Measurements from ENCODE around the gene BRD2. TPM values are rescaled to one million over a fixed set of nuclear protein-coding genes. Genes with fewer than 3 reads are reported as not detected.

BRD2 gene
- total RNA-seq, 2 experiments from 2014 or later: 168 to 190 TPM

DNA sequence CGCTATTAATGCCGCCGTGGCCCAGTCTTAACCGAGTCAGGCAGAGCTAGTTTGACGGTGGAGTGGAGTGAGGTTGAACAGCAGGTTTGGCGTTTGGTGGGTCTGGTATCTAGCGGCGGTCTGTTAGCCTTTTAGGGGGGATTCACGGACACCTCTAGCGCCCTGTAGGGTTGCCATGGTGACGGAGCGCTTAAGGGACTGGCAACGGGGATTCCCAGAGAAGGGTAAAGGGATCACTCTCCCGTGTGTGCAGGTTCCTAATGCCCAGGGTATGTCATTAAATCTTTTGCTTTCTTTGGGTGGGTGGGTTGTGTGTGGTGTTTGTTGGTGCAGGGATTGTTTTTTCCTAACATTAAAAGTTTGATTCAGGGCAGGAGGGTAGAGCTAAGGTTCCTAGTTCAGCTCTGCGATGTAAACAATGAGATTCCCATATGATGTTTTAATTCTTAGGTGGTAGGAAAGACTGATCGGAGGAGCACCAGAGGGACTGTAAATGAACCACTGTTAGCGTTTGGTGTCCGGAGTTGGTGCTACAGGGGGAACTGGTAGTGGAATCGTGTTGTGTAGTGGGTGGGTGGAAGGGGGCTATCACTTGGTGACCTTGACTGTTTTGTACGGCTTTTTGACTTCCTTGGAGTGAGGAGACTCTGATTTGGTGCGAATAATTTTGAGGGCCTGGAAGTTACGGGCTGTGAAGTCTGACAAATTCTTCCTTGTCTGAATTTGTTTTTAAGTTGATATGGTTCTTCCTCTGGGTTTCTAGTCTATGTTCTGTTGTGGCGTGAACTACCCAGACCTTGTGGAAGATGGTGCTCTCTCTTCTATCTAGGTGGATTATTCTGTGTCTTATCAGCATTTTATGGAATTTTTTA lies 5.0 kb downstream of the BRD2 start:
- no peaks in the 10 kb centered on the region for H3K9me3 Mint-ChIP-seq
- intact Hi-C loops (cut with micrococcal nuclease): loop anchor here (5.0 to 10.0 kb wide), 3 partner anchors 299 to 999 kb away; partner anchors contain the start of genes AGPAT1, DXO, RNF5 and RPS18
- DNase-seq: peak; percentile 53
- peaks cover 36% of the 10 kb centered on the region for H3K4me1 Mint-ChIP-seq (ENCODE audit: low read depth)
- peak overlapping the region; percentile 99 for H3K27ac Mint-ChIP-seq
- peaks cover 88% of the 10 kb centered on the region for H3K36me3 Mint-ChIP-seq
- ChIA-PET CTCF (interaction anchor here (0.7 to 16.8 kb wide), 11 partner anchors 7 to 129 kb away, joined by 3 to 267 read pairs (median 9); partner anchors contain the start of genes HLA-DMA, PSMB9 and TAP1), POLR2A (interaction anchor here (1.3 to 10.4 kb wide), 18 partner anchors 8 to 303 kb away, joined by 3 to 133 read pairs (median 18); partner anchors contain the start of genes B3GALT4, HLA-DMA, HLA-DMB and PSMB8)
- no peaks in the 10 kb centered on the region for H3K27me3 Mint-ChIP-seq
- peak overlapping the region; percentile 98 for H3K4me3 Mint-ChIP-seq

GRCh38 chr6:32974016-32974333 lies 5.6 kb downstream of the BRD2 start:
- Mint-ChIP-seq H3K4me1 (ENCODE audit: low read depth) (peaks cover 39% of the 10 kb centered on the region), H3K4me3 (peak overlapping the region; percentile 98), H3K36me3 (peaks cover 93% of the 10 kb centered on the region), H3K27ac (peak overlapping the region; percentile 99), H3K9me3 (no peaks in the 10 kb centered on the region), H3K27me3 (no peaks in the 10 kb centered on the region)
- ChIA-PET POLR2A (interaction anchor here (1.0 to 10.4 kb wide), 9 partner anchors 8 to 130 kb away, joined by 4 to 133 read pairs (median 59); partner anchors contain the start of genes HLA-DMA, HLA-DMB, PSMB8 and PSMB9), CTCF (interaction anchor here (1.1 to 16.8 kb wide), 9 partner anchors 8 to 136 kb away, joined by 5 to 267 read pairs (median 11); partner anchors contain the start of genes HLA-DMA, PSMB9, TAP1 and TAP2)
- DNase-seq: peak; percentile 43
- intact Hi-C loops (cut with micrococcal nuclease): loop anchor here (5.0 to 10.0 kb wide), 3 partner anchors 298 to 999 kb away; partner anchors contain the start of genes AGPAT1, DXO, RNF5 and RPS18

- intact Hi-C loops (cut with micrococcal nuclease): loop anchor here (5.0 to 10.0 kb wide), 3 partner anchors 298 to 1000 kb away; partner anchors contain the start of genes AGPAT1, DXO, RNF5 and RPS18
- H3K27me3 Mint-ChIP-seq: no peaks in the 10 kb centered on the region
- peak overlapping the region; percentile 98 for H3K4me3 Mint-ChIP-seq
- H3K4me1 Mint-ChIP-seq (ENCODE audit: low read depth): peaks cover 42% of the 10 kb centered on the region
- CTCF ChIA-PET: interaction anchor here (1.1 to 16.8 kb wide), 8 partner anchors 9 to 136 kb away, joined by 5 to 267 read pairs (median 10); partner anchors contain the start of genes HLA-DMA and TAP2
- H3K9me3 Mint-ChIP-seq: no peaks in the 10 kb centered on the region
- H3K36me3 Mint-ChIP-seq: peaks cover 95% of the 10 kb centered on the region
- DNase-seq: no peak
- peak overlapping the region; percentile 70 for H3K27ac Mint-ChIP-seq
- POLR2A ChIA-PET: interaction anchor here (1.0 to 10.4 kb wide), 8 partner anchors 7 to 131 kb away, joined by 4 to 133 read pairs (median 64); partner anchors contain the start of genes HLA-DMA, HLA-DMB, PSMB8 and PSMB9
Observed at GRCh38 chr6:32974541-32975308, 6.3 kb downstream of the BRD2 start.

DNA sequence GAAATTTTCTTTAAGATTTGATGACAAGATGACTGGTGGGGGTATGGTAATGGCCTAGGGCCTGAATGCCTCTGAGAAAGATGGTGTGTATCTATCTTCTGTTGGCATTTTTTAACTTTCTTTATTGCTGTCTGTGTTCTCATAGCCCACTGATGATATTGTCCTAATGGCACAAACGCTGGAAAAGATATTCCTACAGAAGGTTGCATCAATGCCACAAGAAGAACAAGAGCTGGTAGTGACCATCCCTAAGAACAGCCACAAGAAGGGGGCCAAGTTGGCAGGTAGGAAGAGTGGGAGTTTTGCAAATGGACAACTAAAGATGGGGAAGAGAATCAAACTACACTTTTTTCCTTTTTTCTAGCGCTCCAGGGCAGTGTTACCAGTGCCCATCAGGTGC lies 7.5 kb downstream of the BRD2 start:
- no peaks in the 10 kb centered on the region for H3K9me3 Mint-ChIP-seq
- peaks cover 46% of the 10 kb centered on the region for H3K4me1 Mint-ChIP-seq (ENCODE audit: low read depth)
- CTCF ChIA-PET: interaction anchor here (0.9 to 16.8 kb wide), 6 partner anchors 8 to 138 kb away, joined by 3 to 267 read pairs (median 12); partner anchors contain the start of genes HLA-DMA and TAP2
- intact Hi-C loops (cut with micrococcal nuclease): loop anchor here (10.0 kb wide), 1 partner anchor 1001 kb away; the partner anchor contains the start of gene DXO
- no peaks in the 10 kb centered on the region for H3K27me3 Mint-ChIP-seq
- H3K36me3 Mint-ChIP-seq: peaks cover 98% of the 10 kb centered on the region
- H3K4me3 Mint-ChIP-seq: peak overlapping the region; percentile 98
- H3K27ac Mint-ChIP-seq: peak overlapping the region; percentile 70
- POLR2A ChIA-PET: interaction anchor here (1.4 to 10.4 kb wide), 4 partner anchors 6 to 138 kb away, joined by 3 to 133 read pairs (median 64); partner anchors contain the start of genes PSMB8 and TAP2
- DNase-seq: no peak

GRCh38 chr6:32976334-32977069 lies 8.1 kb downstream of the BRD2 start:
- Mint-ChIP-seq H3K4me3 (peak overlapping the region; percentile 98), H3K27me3 (no peaks in the 10 kb centered on the region), H3K36me3 (peaks cover 94% of the 10 kb centered on the region), H3K9me3 (no peaks in the 10 kb centered on the region), H3K4me1 (ENCODE audit: low read depth) (peaks cover 46% of the 10 kb centered on the region), H3K27ac (peak overlapping the region; percentile 70)
- ChIA-PET POLR2A (interaction anchor here (0.7 to 10.4 kb wide), 5 partner anchors 5 to 138 kb away, joined by 3 to 133 read pairs (median 4); partner anchors contain the start of genes PSMB8 and TAP2), CTCF (interaction anchor here (0.9 to 16.8 kb wide), 7 partner anchors 8 to 138 kb away, joined by 3 to 267 read pairs (median 11); partner anchors contain the start of genes HLA-DMA and TAP2)
- intact Hi-C loops (cut with micrococcal nuclease): loop anchor here (10.0 kb wide), 1 partner anchor 1002 kb away; the partner anchor contains the start of gene DXO
- no peak for DNase-seq

DNA sequence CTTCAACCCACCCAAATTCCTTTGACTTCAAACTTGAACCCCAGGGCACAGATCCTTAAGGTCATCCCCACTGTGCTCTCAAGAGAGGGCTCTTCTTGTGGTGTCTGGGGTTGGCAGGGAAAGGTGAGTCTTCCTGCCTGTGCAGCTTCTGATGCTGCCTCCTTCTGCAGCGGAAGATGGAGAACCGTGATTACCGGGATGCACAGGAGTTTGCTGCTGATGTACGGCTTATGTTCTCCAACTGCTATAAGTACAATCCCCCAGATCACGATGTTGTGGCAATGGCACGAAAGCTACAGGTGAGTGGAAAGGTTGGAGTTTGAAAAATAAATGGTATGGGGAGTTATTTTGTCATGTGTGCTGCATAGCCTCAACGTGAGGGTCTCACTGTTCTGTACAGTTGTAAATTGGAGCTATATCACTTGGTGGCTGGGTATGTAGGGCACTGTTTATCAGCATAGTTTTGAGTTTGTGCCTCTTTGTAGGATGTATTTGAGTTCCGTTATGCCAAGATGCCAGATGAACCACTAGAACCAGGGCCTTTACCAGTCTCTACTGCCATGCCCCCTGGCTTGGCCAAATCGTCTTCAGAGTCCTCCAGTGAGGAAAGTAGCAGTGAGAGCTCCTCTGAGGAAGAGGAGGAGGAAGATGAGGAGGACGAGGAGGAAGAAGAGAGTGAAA lies 9.0 kb downstream of the BRD2 start:
- no peak for DNase-seq
- CTCF ChIA-PET: interaction anchor here (0.9 to 16.8 kb wide), 6 partner anchors 7 to 139 kb away, joined by 3 to 267 read pairs (median 12); partner anchors contain the start of genes HLA-DMA and TAP2
- intact Hi-C loops (cut with micrococcal nuclease): loop anchor here (10.0 kb wide), 1 partner anchor 1003 kb away; the partner anchor contains the start of gene DXO
- no peaks in the 10 kb centered on the region for H3K9me3 Mint-ChIP-seq
- peak overlapping the region; percentile 80 for H3K27ac Mint-ChIP-seq
- POLR2A ChIA-PET: interaction anchor here (0.5 to 1.5 kb wide), 5 partner anchors 9 to 309 kb away, joined by 3 to 4 read pairs (median 3); partner anchors contain the start of genes BRD2 and TAP2
- peaks cover 46% of the 10 kb centered on the region for H3K4me1 Mint-ChIP-seq (ENCODE audit: low read depth)
- H3K27me3 Mint-ChIP-seq: no peaks in the 10 kb centered on the region
- H3K36me3 Mint-ChIP-seq: peaks cover 90% of the 10 kb centered on the region
- H3K4me3 Mint-ChIP-seq: peak overlapping the region; percentile 1

DNA sequence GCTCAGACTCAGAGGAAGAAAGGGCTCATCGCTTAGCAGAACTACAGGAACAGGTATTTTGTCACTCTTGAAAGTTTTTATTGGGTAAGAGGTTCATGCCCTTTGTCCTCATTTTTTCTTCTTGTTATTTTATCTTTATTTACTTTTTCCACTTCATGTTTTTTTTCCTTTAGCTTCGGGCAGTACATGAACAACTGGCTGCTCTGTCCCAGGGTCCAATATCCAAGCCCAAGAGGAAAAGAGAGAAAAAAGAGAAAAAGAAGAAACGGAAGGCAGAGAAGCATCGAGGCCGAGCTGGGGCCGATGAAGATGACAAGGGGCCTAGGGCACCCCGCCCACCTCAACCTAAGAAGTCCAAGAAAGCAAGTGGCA lies 9.5 kb downstream of the BRD2 start:
- intact Hi-C loops (cut with micrococcal nuclease): loop anchor here (10.0 kb wide), 1 partner anchor 1003 kb away; the partner anchor contains the start of gene DXO
- H3K9me3 Mint-ChIP-seq: no peaks in the 10 kb centered on the region
- peaks cover 46% of the 10 kb centered on the region for H3K4me1 Mint-ChIP-seq (ENCODE audit: low read depth)
- DNase-seq: no peak
- H3K4me3 Mint-ChIP-seq: no peak overlapping the region
- H3K27me3 Mint-ChIP-seq: no peaks in the 10 kb centered on the region
- ChIA-PET CTCF (interaction anchor here (0.9 to 16.8 kb wide), 5 partner anchors 25 to 140 kb away, joined by 3 to 250 read pairs (median 11); partner anchors contain the start of genes HLA-DMA and TAP2), POLR2A (interaction anchor here (0.5 to 1.5 kb wide), 3 partner anchors 9 to 309 kb away, joined by 3 to 4 read pairs (median 3); partner anchors contain the start of gene BRD2)
- peaks cover 84% of the 10 kb centered on the region for H3K36me3 Mint-ChIP-seq
- peak overlapping the region; percentile 80 for H3K27ac Mint-ChIP-seq

- H3K9me3 Mint-ChIP-seq: no peaks in the 10 kb centered on the region
- intact Hi-C loops (cut with micrococcal nuclease): loop anchor here (10.0 kb wide), 1 partner anchor 1005 kb away; the partner anchor contains the start of gene DXO
- peaks cover 65% of the 10 kb centered on the region for H3K36me3 Mint-ChIP-seq
- ChIA-PET POLR2A (interaction anchor here (0.9 to 6.7 kb wide), 3 partner anchors 9 to 142 kb away, joined by 3 to 125 read pairs (median 3); partner anchors contain the start of genes BRD2 and TAP2), CTCF (interaction anchor here (0.8 to 11.6 kb wide), 5 partner anchors 11 to 112 kb away, joined by 3 to 384 read pairs (median 26); partner anchors contain the start of genes BRD2, HLA-DMA and HLA-DMB)
- H3K27me3 Mint-ChIP-seq: no peaks in the 10 kb centered on the region
- no peak for DNase-seq
- H3K27ac Mint-ChIP-seq: peak overlapping the region; percentile 38
- peaks cover 56% of the 10 kb centered on the region for H3K4me1 Mint-ChIP-seq (ENCODE audit: low read depth)
- H3K4me3 Mint-ChIP-seq: no peak overlapping the region
Observed at GRCh38 chr6:32979720-32980487, 11.5 kb downstream of the BRD2 start.

DNA sequence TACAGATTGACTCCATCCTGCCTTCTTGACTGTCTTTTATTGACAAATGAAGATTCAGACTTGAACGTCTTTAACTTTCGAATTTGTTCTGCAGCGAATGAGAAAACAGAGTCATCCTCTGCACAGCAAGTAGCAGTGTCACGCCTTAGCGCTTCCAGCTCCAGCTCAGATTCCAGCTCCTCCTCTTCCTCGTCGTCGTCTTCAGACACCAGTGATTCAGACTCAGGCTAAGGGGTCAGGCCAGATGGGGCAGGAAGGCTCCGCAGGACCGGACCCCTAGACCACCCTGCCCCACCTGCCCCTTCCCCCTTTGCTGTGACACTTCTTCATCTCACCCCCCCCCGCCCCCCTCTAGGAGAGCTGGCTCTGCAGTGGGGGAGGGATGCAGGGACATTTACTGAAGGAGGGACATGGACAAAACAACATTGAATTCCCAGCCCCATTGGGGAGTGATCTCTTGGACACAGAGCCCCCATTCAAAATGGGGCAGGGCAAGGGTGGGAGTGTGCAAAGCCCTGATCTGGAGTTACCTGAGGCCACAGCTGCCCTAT lies 12.2 kb downstream of the BRD2 start:
- no peak for DNase-seq
- no peak overlapping the region for H3K27ac Mint-ChIP-seq
- no peaks in the 10 kb centered on the region for H3K27me3 Mint-ChIP-seq
- peaks cover 58% of the 10 kb centered on the region for H3K36me3 Mint-ChIP-seq
- POLR2A ChIA-PET: interaction anchor here (0.9 to 6.7 kb wide), 4 partner anchors 10 to 142 kb away, joined by 3 to 125 read pairs (median 3); partner anchors contain the start of genes BRD2 and TAP2
- intact Hi-C loops (cut with micrococcal nuclease): no loop called here
- CTCF ChIA-PET: interaction anchor here (0.6 to 11.6 kb wide), 8 partner anchors 11 to 141 kb away, joined by 3 to 384 read pairs (median 4); partner anchors contain the start of genes BRD2, HLA-DMA and HLA-DMB
- peaks cover 50% of the 10 kb centered on the region for H3K4me1 Mint-ChIP-seq (ENCODE audit: low read depth)
- no peaks in the 10 kb centered on the region for H3K9me3 Mint-ChIP-seq
- H3K4me3 Mint-ChIP-seq: no peak overlapping the region

Measured in activated CD4-positive, alpha-beta memory T cell treated with anti-CD3 and anti-CD28 coated beads for 36 hours (primary cell).